ENCODE results near the gene KATNA1. TPM values are rescaled to one million over a fixed set of nuclear protein-coding genes. Genes with fewer than 3 reads are reported as not detected.

The KATNA1 gene
- total and polyA plus RNA-seq, 2 experiments from 2014 or later, result 19.1 to 21.4 TPM

DNA sequence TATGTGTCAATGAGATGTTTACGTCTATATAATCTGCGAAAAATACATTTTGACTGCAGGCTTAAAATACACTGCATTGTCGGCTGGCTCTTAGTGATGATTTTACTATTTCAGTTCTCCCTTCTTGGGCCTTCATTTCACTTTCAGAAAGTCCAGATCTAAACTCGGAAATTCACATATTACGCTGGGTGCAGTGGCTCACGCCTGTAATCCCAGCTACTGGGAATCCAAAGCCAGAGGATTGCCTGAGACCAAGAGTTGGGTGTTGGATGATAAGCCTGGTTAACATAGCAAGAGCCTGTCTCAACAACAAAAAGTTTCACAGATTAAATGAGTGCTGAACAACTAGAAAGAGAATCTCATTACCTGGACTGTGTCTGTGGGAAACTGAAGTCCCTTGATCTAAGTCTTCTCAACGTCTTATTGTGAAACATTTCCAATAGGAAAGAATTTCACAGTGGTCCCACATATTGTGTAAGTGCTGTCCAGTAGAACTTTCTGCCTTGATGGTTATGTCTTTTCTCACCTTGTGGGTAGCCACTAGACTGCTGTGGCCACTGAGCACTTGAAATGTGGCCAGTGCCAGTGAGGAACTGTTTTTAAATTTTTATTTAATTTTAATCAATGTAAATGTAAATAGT, 80.4 kb downstream of the KATNA1 start:
- Histone ChIP-seq H3K4me3 (peak overlapping the region; percentile 90; the same call in 1 of the 2 replicates), H4K20me1 (replicated peaks; ENCODE audit: insufficient read depth) (peaks cover 32% of the 10 kb centered on the region), H2AFZ (no peak overlapping the region), H3K4me1 (ENCODE audit: insufficient read depth) (peaks cover 16% of the 10 kb centered on the region), H3F3A (replicated peaks; ENCODE audit: low read depth) (peaks cover 12% of the 10 kb centered on the region; the same call in 1 of the 2 replicates), H3K27me3 (ENCODE audit: insufficient read depth) (no peaks in the 10 kb centered on the region), H3K36me3 (ENCODE audit: insufficient read depth) (no peaks in the 10 kb centered on the region; the same call in 1 of the 2 replicates), H3K27ac (ENCODE audit: low read depth) (peak overlapping the region; percentile 19; the same call in 1 of the 2 replicates), H3K79me2 (replicated peaks; ENCODE audit: insufficient read depth) (peaks cover 61% of the 10 kb centered on the region), H3K4me2 (peak overlapping the region; percentile 91), H3K9me2 (ENCODE audit: insufficient read depth) (no peaks in the 10 kb centered on the region)
- ATAC-seq, result no peak
- H3K27me3 Mint-ChIP-seq (ENCODE audit: insufficient read depth, low read depth, poor library complexity), result peaks cover 9% of the 10 kb centered on the region
- peaks cover 10% of the 10 kb centered on the region; the same call in 2 of the 3 replicates for H3K4me1 Mint-ChIP-seq
- no peaks in the 10 kb centered on the region for H3K36me3 Mint-ChIP-seq (ENCODE audit: low read depth)
- no peak overlapping the region for H3K27ac Mint-ChIP-seq
- DNase-seq (ENCODE audit: low spot score), result no peak
- H3K9me3 Mint-ChIP-seq, result no peaks in the 10 kb centered on the region
- TF ChIP-seq, protein P1, sequence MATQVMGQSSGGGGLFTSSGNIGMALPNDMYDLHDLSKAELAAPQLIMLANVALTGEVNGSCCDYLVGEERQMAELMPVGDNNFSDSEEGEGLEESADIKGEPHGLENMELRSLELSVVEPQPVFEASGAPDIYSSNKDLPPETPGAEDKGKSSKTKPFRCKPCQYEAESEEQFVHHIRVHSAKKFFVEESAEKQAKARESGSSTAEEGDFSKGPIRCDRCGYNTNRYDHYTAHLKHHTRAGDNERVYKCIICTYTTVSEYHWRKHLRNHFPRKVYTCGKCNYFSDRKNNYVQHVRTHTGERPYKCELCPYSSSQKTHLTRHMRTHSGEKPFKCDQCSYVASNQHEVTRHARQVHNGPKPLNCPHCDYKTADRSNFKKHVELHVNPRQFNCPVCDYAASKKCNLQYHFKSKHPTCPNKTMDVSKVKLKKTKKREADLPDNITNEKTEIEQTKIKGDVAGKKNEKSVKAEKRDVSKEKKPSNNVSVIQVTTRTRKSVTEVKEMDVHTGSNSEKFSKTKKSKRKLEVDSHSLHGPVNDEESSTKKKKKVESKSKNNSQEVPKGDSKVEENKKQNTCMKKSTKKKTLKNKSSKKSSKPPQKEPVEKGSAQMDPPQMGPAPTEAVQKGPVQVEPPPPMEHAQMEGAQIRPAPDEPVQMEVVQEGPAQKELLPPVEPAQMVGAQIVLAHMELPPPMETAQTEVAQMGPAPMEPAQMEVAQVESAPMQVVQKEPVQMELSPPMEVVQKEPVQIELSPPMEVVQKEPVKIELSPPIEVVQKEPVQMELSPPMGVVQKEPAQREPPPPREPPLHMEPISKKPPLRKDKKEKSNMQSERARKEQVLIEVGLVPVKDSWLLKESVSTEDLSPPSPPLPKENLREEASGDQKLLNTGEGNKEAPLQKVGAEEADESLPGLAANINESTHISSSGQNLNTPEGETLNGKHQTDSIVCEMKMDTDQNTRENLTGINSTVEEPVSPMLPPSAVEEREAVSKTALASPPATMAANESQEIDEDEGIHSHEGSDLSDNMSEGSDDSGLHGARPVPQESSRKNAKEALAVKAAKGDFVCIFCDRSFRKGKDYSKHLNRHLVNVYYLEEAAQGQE (IDR thresholded peaks at IDR 0.05; ENCODE audit: unreplicated experiment), result no peak
- TF ChIP-seq EZH2phosphoT487 (IDR thresholded peaks at IDR 0.05; ENCODE audit: unreplicated experiment), result no peak
- TF ChIP-seq EZH2 (IDR thresholded peaks at IDR 0.05; ENCODE audit: low read depth, unreplicated experiment), result no peak
- no peak for TF ChIP-seq POLR2AphosphoS5 (IDR thresholded peaks at IDR 0.05; ENCODE audit: low read depth)
- TF ChIP-seq, protein P2, sequence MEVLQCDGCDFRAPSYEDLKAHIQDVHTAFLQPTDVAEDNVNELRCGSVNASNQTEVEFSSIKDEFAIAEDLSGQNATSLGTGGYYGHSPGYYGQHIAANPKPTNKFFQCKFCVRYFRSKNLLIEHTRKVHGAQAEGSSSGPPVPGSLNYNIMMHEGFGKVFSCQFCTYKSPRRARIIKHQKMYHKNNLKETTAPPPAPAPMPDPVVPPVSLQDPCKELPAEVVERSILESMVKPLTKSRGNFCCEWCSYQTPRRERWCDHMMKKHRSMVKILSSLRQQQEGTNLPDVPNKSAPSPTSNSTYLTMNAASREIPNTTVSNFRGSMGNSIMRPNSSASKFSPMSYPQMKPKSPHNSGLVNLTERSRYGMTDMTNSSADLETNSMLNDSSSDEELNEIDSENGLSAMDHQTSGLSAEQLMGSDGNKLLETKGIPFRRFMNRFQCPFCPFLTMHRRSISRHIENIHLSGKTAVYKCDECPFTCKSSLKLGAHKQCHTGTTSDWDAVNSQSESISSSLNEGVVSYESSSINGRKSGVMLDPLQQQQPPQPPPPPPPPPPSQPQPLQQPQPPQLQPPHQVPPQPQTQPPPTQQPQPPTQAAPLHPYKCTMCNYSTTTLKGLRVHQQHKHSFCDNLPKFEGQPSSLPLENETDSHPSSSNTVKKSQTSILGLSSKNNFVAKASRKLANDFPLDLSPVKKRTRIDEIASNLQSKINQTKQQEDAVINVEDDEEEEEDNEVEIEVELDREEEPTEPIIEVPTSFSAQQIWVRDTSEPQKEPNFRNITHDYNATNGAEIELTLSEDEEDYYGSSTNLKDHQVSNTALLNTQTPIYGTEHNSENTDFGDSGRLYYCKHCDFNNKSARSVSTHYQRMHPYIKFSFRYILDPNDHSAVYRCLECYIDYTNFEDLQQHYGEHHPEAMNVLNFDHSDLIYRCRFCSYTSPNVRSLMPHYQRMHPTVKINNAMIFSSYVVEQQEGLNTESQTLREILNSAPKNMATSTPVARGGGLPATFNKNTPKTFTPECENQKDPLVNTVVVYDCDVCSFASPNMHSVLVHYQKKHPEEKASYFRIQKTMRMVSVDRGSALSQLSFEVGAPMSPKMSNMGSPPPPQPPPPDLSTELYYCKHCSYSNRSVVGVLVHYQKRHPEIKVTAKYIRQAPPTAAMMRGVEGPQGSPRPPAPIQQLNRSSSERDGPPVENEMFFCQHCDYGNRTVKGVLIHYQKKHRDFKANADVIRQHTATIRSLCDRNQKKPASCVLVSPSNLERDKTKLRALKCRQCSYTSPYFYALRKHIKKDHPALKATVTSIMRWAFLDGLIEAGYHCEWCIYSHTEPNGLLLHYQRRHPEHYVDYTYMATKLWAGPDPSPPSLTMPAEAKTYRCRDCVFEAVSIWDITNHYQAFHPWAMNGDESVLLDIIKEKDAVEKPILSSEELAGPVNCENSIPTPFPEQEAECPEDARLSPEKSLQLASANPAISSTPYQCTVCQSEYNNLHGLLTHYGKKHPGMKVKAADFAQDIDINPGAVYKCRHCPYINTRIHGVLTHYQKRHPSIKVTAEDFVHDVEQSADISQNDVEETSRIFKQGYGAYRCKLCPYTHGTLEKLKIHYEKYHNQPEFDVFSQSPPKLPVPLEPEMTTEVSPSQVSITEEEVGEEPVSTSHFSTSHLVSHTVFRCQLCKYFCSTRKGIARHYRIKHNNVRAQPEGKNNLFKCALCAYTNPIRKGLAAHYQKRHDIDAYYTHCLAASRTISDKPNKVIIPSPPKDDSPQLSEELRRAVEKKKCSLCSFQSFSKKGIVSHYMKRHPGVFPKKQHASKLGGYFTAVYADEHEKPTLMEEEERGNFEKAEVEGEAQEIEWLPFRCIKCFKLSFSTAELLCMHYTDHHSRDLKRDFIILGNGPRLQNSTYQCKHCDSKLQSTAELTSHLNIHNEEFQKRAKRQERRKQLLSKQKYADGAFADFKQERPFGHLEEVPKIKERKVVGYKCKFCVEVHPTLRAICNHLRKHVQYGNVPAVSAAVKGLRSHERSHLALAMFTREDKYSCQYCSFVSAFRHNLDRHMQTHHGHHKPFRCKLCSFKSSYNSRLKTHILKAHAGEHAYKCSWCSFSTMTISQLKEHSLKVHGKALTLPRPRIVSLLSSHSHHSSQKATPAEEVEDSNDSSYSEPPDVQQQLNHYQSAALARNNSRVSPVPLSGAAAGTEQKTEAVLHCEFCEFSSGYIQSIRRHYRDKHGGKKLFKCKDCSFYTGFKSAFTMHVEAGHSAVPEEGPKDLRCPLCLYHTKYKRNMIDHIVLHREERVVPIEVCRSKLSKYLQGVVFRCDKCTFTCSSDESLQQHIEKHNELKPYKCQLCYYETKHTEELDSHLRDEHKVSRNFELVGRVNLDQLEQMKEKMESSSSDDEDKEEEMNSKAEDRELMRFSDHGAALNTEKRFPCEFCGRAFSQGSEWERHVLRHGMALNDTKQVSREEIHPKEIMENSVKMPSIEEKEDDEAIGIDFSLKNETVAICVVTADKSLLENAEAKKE (CRISPR knock-in tag; IDR thresholded peaks at IDR 0.05), result no peak
- TF ChIP-seq JUNB (IDR thresholded peaks at IDR 0.05; ENCODE audit: unreplicated experiment), result no peak
- TF ChIP-seq STAT1 (IDR thresholded peaks at IDR 0.05; ENCODE audit: unreplicated experiment), result no peak
- TF ChIP-seq ZNF331 (CRISPR knock-in tag; IDR thresholded peaks at IDR 0.05; ENCODE audit: low read depth), result no peak
- TF ChIP-seq, protein P3, sequence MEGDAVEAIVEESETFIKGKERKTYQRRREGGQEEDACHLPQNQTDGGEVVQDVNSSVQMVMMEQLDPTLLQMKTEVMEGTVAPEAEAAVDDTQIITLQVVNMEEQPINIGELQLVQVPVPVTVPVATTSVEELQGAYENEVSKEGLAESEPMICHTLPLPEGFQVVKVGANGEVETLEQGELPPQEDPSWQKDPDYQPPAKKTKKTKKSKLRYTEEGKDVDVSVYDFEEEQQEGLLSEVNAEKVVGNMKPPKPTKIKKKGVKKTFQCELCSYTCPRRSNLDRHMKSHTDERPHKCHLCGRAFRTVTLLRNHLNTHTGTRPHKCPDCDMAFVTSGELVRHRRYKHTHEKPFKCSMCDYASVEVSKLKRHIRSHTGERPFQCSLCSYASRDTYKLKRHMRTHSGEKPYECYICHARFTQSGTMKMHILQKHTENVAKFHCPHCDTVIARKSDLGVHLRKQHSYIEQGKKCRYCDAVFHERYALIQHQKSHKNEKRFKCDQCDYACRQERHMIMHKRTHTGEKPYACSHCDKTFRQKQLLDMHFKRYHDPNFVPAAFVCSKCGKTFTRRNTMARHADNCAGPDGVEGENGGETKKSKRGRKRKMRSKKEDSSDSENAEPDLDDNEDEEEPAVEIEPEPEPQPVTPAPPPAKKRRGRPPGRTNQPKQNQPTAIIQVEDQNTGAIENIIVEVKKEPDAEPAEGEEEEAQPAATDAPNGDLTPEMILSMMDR (conservative IDR thresholded peaks at IDR 0.05; ENCODE audit: low read depth in 2 of 2), result no peak
- TF ChIP-seq ZNF114 (CRISPR knock-in tag; IDR thresholded peaks at IDR 0.05), result no peak
- TF ChIP-seq, protein P4, sequence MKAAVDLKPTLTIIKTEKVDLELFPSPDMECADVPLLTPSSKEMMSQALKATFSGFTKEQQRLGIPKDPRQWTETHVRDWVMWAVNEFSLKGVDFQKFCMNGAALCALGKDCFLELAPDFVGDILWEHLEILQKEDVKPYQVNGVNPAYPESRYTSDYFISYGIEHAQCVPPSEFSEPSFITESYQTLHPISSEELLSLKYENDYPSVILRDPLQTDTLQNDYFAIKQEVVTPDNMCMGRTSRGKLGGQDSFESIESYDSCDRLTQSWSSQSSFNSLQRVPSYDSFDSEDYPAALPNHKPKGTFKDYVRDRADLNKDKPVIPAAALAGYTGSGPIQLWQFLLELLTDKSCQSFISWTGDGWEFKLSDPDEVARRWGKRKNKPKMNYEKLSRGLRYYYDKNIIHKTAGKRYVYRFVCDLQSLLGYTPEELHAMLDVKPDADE (IDR thresholded peaks at IDR 0.05), result no peak
- TF ChIP-seq CREB1 (CRISPR knock-in tag; IDR thresholded peaks at IDR 0.05; ENCODE audit: low read depth), result no peak
- TF ChIP-seq NANOG (IDR thresholded peaks at IDR 0.05; ENCODE audit: borderline replicate concordance), result no peak
- peak overlapping the region; percentile 52; the same call in 2 of the 3 replicates for H3K4me3 Mint-ChIP-seq
